GM12878 (cell line): Measurements from ENCODE around the gene TMC7. TPM values are rescaled to one million over a fixed set of nuclear protein-coding genes. Genes with fewer than 3 reads are reported as not detected.
"Not testable (repeated sequence)": the region's sequence is repeated elsewhere in the genome, so short reads cannot be mapped to it uniquely, and the experiment has no call there.

Experiments used
- ATAC-seq: fragments of 200-7000 bp; cut with Tn5 transposase; 3 replicates; pipeline ENCODE4 v1.9.1; 2020; ENCODE audit warnings: mild to moderate bottlenecking, moderate library complexity
- BruUV-seq: library from RNA; stranded (reverse); fragments of 400-500 nt; replicated peaks from 2 replicates; lab custom pipeline; 2021; lab: Mats Ljungman, UMichigan
- CTCF ChIA-PET: fragments of 300-600 bp; sonication (Branson Sonifier 250); formaldehyde crosslinking; extraction: SDS; loops from one replicate; lab custom pipeline; 2021; ENCODE audit warnings: inconsistent platforms; lab: Yijun Ruan, JAX
- POLR2A ChIA-PET: fragments of 350-600 bp; formaldehyde crosslinking; extraction: SDS; loops from one replicate; lab custom pipeline; 2021; ENCODE audit warnings: inconsistent platforms; lab: Charles Lee
- RAD21 ChIA-PET: fragments of 300-600 bp; sonication (Branson Sonifier 250); formaldehyde crosslinking; loops from one replicate; lab custom pipeline; 2023; ENCODE audit warnings: antibody characterized with exemption; ENCODE audit not compliant: unreplicated experiment; lab: Charles Lee
- SMC1A ChIA-PET: fragments of 300-600 bp; sonication (Branson Sonifier 250); formaldehyde crosslinking; loops from one replicate; lab custom pipeline; 2023; ENCODE audit not compliant: unreplicated experiment, uncharacterized antibody; lab: Charles Lee
- DNase-seq: peaks from one replicate; pipeline ENCODE4 v3.0.0-alpha.2; 2011; ENCODE audit warnings: low read depth, low spot score
- FAIRE-seq: peaks from 3 replicates; lab custom pipeline; 2011; peaks lifted over from hg19 to GRCh38; lab: Jason Lieb, UNC
- H2AFZ ChIP-seq: 2 replicates; pipeline ENCODE4 v1.6.0; 2011; ENCODE audit warnings: low read depth, low read length, control low read depth; ENCODE audit not compliant: control insufficient read depth
- H3K27ac ChIP-seq: 2 replicates; pipeline ENCODE4 v1.5.1; 2011; ENCODE audit warnings: control low read depth; ENCODE audit not compliant: control insufficient read depth, insufficient read depth
- H3K27me3 ChIP-seq, 2 experiments: replicated peaks in 1 of 2; 2 replicates each; pipeline versions ENCODE4 v1.6.0 to v1.6.1; 2011; ENCODE audit warnings: low read length in 1 of 2; ENCODE audit not compliant: control insufficient read depth in 2 of 2, insufficient read depth in 2 of 2
- H3K36me3 ChIP-seq, 2 experiments: 2 replicates each; pipeline ENCODE4 v1.5.1; 2011; ENCODE audit warnings: low read length in 1 of 2; ENCODE audit not compliant: control insufficient read depth in 2 of 2, insufficient read depth in 2 of 2
- H3K4me1 ChIP-seq: 2 replicates; pipeline ENCODE4 v1.6.1; 2011; ENCODE audit warnings: mild to moderate bottlenecking, low read length, moderate library complexity, mixed read lengths; ENCODE audit not compliant: control insufficient read depth, insufficient read depth
- H3K4me2 ChIP-seq: 2 replicates; pipeline ENCODE4 v1.6.0; 2011; ENCODE audit warnings: control low read depth; ENCODE audit not compliant: control insufficient read depth, insufficient read depth
- H3K4me3 ChIP-seq: fragments of 200-600 bp; sonication (generic); 2 replicates; pipeline ENCODE4 v1.5.1; 2016
- H3K79me2 ChIP-seq: 2 replicates; pipeline ENCODE4 v1.6.0; 2011; ENCODE audit warnings: low read length; ENCODE audit not compliant: control insufficient read depth, insufficient read depth
- H3K9ac ChIP-seq: 2 replicates; pipeline ENCODE4 v1.8.0; 2011; ENCODE audit warnings: low read length, control low read depth, mixed read lengths; ENCODE audit not compliant: control insufficient read depth, insufficient read depth
- H3K9me3 ChIP-seq: replicated peaks from 3 replicates; pipeline ENCODE4 v1.5.1; 2011; ENCODE audit warnings: mild to moderate bottlenecking, low read length; ENCODE audit not compliant: control insufficient read depth, insufficient read depth
- H4K20me1 ChIP-seq: 2 replicates; pipeline ENCODE4 v1.6.0; 2011; ENCODE audit not compliant: control insufficient read depth, insufficient read depth
- WGBS: methylation state at CpG from one replicate; pipeline ENCODE4 v1.1.6; 2016; ENCODE audit warnings: low lambda C conversion rate; ENCODE audit not compliant: insufficient replicate concordance, insufficient coverage; ENCODE audit errors: missing lambda C conversion rate; 5-methylcytosine and 5-hydroxymethylcytosine counted together
- in situ Hi-C: fragments of 300-500 bp; cut with MboI; formaldehyde crosslinking; loops from 9 replicates; pipeline ENCODE4 v1.14.3; 2018; ENCODE audit warnings: mixed read lengths
- intact Hi-C: fragments of 100-400 bp; cut with micrococcal nuclease; formaldehyde crosslinking; loops from one replicate; pipeline ENCODE4 v1.14.2; 2022; ENCODE audit not compliant: unreplicated experiment
- polyA plus RNA-seq, 11 experiments: library from polyadenylated mRNA; depleted of rRNA in 4 of 11; unstranded in 6 of 11; stranded (reverse) in 5 of 11; fragments of >200 nt; fragmentation: Nextera tagmentation in 4 of 11; fragmentation: Illumina TruSeq in 1 of 11; extraction: Ambion mirVana in 4 of 11; extraction: Trizol in 1 of 11; gene quantifications; 1 replicate in 1 of 11; 2 replicates in 10 of 11; pipeline versions ENCODE4 v1.2.1 to v1.2.3, GENCODE V29; 2011 to 2016; ENCODE audit warnings: inconsistent platforms in 2 of 11, missing spikeins in 2 of 11, low read depth in 1 of 11
- total RNA-seq, 4 experiments: library from RNA; depleted of rRNA in 3 of 4; stranded (reverse); fragments of >200 nt in 3 of 4; fragmentation: Illumina TruSeq in 1 of 4; extraction: Trizol in 1 of 4; gene quantifications; 2 replicates each; pipeline versions ENCODE4 v1.2.1 to v1.2.3, GENCODE V29; 2013 to 2021

Gene TMC7
- total and polyA plus RNA-seq, 10 of the 15 experiments (the other 5 are each of a cell fraction or from before 2014, with no cell fraction given), result 0.15 TPM; not detected in 9

- FAIRE-seq, H3K27ac ChIP-seq, POLR2A ChIA-PET, in situ Hi-C loops, H3K27me3 ChIP-seq, BruUV-seq, H3K9me3 ChIP-seq, intact Hi-C loops, H3K9ac ChIP-seq, H3K4me2 ChIP-seq, H3K36me3 ChIP-seq, ATAC-seq, H3K79me2 ChIP-seq, DNase-seq, SMC1A ChIA-PET, H3K4me3 ChIP-seq, H4K20me1 ChIP-seq, RAD21 ChIA-PET, H3K4me1 ChIP-seq, H2AFZ ChIP-seq: not testable (repeated sequence)
- CTCF ChIA-PET, result interaction anchor here (0.7 kb wide), 1 partner anchor 38 kb away, joined by 3 read pairs; no protein-coding TSS in a partner anchor
- WGBS, result 35% methylated on average over 3 of the region's 3 CpGs
Observed at GRCh38 chr16:18993531-18993930, 9.8 kb downstream of the TMC7 start.

DNA sequence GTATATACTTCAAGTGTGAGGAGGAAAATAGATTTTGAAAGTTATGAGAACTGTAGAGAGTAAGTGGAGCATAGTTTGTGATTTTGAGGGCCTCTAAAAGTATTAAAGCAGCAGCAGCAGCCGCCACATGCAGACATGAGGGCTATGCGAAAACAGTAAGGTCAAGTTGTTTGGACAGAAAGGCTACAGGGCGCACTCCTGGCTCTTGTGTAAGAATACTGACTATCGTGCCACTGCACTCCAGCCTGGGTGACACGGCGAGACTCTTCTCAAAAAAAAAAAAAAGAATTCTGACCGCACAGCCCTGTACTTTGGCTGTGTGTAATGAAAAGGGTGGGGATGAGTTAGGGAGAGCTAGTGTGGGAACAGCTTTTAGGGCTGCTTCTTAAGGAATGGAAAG, 10.4 kb downstream of the TMC7 start:
- CTCF ChIA-PET, RAD21 ChIA-PET, H3K79me2 ChIP-seq, H3K4me2 ChIP-seq, H3K9me3 ChIP-seq, H3K27me3 ChIP-seq, DNase-seq, BruUV-seq, FAIRE-seq, intact Hi-C loops, in situ Hi-C loops, ATAC-seq, H4K20me1 ChIP-seq, H2AFZ ChIP-seq, H3K36me3 ChIP-seq, H3K4me1 ChIP-seq, H3K27ac ChIP-seq, H3K9ac ChIP-seq, SMC1A ChIA-PET, H3K4me3 ChIP-seq, POLR2A ChIA-PET: not testable (repeated sequence)
- 56% methylated on average over 7 of the region's 7 CpGs for whole genome bisulfite sequencing

DNA sequence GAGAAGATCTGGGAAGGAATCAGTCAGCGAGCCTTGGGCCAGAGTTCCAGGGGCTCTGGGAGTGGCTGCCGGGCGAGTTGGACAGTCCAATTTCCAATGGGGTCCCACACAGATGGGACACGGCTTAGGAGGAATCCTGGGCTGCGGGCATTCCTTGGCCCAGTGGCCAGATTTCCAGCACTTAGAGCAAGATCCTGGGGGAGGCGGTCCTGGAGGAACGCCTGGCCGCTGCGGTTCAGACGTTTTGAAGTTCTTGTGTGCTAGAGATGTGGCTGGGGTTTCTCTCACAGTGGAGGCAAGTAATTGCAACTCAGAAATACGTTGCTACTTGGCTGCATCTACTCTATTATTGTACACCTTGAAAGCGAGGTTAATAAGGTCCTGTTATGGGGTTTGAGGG, 11.7 kb downstream of the TMC7 start:
- H3K79me2 ChIP-seq, H3K27ac ChIP-seq, in situ Hi-C loops, POLR2A ChIA-PET, RAD21 ChIA-PET, ATAC-seq, H3K4me3 ChIP-seq, H3K9ac ChIP-seq, DNase-seq, H3K36me3 ChIP-seq, H3K4me1 ChIP-seq, H3K9me3 ChIP-seq, H3K27me3 ChIP-seq, H3K4me2 ChIP-seq, intact Hi-C loops, H4K20me1 ChIP-seq, CTCF ChIA-PET, BruUV-seq, SMC1A ChIA-PET, H2AFZ ChIP-seq, FAIRE-seq: not testable (repeated sequence)
- 12% methylated on average over 12 of the region's 12 CpGs for WGBS

- 50% methylated on average over 9 of the region's 9 CpGs for WGBS
Observed at GRCh38 chr16:18996536-18996935, 12.8 kb downstream of the TMC7 start.

More at GRCh38 chr16:18996536-18996935, 12.8 kb downstream of the TMC7 start:
- ATAC-seq, H3K27ac ChIP-seq, H3K79me2 ChIP-seq, intact Hi-C loops, in situ Hi-C loops, H3K36me3 ChIP-seq, H3K9me3 ChIP-seq, H3K4me2 ChIP-seq, BruUV-seq, POLR2A ChIA-PET, H4K20me1 ChIP-seq, H3K4me1 ChIP-seq, H3K27me3 ChIP-seq, H2AFZ ChIP-seq, H3K4me3 ChIP-seq, H3K9ac ChIP-seq, DNase-seq, FAIRE-seq, RAD21 ChIA-PET, CTCF ChIA-PET, SMC1A ChIA-PET: not testable (repeated sequence)
